HG03520 (cell line): Measurements from ENCODE around the gene WDSUB1.

ENCODE experiments used
- ATAC-seq: cut with Tn5 transposase; IDR thresholded peaks from one replicate; pipeline ENCODE4 v1.9.1; 2021; ENCODE audit warnings: mild to moderate bottlenecking, moderate library complexity; ENCODE audit not compliant: unreplicated experiment

WDSUB1 gene, protein sequence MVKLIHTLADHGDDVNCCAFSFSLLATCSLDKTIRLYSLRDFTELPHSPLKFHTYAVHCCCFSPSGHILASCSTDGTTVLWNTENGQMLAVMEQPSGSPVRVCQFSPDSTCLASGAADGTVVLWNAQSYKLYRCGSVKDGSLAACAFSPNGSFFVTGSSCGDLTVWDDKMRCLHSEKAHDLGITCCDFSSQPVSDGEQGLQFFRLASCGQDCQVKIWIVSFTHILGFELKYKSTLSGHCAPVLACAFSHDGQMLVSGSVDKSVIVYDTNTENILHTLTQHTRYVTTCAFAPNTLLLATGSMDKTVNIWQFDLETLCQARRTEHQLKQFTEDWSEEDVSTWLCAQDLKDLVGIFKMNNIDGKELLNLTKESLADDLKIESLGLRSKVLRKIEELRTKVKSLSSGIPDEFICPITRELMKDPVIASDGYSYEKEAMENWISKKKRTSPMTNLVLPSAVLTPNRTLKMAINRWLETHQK

DNA sequence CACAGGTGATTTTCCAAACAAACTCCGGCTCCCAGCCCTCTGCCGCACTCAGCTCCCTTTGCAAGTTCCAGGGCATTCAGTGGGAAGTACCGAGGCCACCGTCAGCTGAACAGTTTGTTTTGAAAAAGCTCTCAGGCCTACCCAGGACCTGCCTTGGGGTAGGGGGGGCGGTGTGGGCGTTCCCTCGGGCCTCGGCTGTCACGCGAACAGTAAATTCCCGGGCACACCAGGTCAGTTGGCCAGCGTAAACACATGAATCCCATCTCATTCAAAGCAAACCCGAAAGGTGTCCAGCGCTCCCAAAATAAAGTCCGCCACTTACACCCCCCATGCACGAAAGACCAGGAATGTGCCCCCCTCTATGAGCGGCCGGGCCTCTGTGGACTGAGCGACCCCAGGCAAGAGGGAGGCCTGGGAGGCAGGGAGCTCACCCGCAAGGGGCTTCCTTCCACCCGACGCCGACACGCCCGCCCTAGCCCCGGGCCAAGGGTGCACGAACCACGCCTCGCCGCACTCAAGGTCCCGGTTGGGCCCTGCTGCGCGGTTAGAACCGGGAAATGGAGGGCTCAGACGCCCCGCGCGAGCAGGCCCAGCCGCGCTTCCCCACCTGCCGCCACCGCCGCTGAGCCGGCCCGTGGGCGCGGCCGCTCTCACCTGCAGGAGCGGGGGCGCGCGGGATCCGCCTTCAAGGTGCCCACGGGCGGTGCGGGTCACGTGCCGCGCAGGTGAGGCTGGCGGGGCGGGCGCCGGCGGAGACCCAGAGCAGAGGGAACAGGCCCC, at the start of gene WDSUB1:
Gene WDSUB1, minus strand, starts transcription at position 775 of the 780 bp plus-strand sequence. CDS start 3,634 bp downstream, outside the sequence.
- no peak for ATAC-seq

DNA sequence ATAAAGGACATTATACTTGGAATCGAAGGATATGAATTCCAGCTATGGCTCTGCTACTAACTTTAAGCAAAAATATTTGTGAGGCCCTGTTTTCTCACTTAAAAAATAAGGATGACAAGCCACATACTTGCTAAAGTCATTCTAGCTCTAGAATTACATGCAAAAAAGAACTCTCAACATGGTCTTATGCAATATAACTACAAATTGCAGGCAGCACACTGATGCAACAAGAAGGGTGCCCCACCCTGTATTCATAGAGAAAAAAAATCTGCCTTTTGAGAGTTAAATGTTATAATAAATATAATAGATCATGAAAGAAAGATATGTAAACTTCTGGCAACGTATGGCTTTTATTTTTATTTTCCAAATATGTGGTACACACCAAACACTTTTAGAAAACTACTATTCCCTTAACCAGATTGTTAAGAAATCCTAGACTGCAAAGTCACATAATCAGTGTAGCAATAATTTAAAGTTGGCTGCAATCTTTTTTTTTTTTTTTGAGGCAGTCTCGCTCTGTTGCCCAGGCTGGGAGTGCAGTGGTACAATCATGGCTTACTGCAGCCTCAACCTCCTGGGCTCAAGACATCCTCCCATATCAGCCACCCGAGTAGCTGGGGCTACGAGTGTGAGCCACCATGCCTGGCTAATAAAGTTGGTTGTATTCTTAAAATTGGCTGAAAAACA, 40.2 kb upstream of the WDSUB1 start:
- no peak for ATAC-seq

DNA sequence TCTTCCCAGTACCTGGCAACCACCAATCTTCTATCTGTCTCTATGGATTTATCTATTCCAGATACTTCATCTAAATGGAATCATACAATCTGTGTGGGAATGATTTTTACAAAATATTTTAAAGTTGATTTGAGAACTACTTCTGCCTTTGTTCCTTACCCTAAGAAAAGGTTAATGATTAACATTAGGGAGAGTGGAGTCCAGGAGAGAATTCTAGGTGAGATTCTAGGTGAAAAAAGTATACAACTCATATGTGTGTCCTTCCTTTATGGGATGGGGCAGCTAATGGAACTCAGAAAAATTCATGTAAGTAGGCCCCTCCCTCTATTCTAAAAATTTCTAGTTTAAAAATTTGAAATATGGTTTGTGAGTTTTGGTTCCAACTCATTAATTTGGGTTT, 35.9 kb upstream of the WDSUB1 start:
- no peak for ATAC-seq

DNA sequence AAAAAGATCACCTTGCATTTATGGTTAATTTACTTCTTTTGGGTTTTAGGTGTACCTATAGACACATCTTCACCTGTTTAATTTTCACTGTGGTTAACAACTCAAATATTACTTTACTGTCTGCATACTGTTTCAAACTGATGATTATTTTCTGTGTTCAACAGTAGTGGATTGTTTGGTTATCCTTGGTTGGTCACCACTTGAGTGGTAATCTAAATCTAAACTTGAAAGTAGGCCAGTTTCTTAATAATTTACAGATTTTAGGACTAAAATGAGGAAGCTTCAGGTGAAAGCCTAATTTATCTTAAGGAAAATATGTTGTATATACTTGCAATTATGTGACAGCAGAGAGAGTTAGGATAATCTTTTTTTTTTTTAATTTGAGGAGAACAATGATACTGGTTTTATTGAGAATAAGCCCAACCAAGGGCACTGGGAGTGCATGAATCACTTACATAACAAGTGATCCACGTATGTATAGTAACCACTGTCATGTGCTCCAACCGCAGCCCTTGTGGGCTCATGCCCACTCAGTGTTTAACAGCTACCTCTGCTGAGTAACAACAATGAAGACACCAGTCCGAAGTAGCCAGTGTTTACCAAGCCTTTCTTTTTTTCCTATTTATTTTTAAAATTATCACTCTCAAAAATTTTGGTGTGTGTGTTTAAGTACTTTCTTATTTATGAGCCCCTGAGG, 31.0 kb upstream of the WDSUB1 start:
- no peak for ATAC-seq

DNA sequence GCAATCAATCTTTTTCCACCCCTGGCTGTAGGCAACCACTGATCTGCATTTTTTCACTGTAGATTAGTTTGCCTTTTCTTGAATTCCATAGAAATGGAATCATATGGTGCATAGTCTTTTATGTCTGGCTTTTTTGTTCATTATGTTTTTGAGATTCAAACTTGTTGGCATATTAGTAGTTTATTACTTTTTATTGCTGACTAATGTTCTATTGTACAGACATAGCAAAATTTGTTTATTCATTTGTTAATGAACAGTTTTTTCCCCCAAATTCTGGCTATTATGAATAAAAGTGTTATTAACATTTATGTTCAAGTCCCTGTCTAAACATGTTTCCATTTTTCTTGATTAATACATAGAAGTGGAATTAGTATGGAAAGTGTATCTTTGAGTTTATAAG, 21.4 kb upstream of the WDSUB1 start:
- no peak for ATAC-seq

DNA sequence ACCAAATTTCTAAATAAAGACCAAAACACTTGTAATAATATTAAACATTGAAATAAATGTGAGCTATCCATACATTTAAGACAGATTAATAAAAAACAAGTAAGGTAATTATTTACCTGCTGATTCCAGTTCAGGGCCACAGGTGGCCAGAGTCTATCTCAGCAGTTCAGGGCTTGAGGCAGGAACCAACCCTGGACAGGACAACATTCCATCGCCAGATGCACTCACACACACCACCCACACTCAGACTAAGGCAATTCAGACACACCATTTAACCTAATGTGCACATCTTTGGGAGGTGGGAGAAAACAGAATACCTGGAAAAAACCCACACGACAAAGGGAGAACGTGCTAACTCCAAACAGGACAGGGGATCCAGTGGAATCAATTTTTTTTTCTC, 14.1 kb upstream of the WDSUB1 start:
- no peak for ATAC-seq

DNA sequence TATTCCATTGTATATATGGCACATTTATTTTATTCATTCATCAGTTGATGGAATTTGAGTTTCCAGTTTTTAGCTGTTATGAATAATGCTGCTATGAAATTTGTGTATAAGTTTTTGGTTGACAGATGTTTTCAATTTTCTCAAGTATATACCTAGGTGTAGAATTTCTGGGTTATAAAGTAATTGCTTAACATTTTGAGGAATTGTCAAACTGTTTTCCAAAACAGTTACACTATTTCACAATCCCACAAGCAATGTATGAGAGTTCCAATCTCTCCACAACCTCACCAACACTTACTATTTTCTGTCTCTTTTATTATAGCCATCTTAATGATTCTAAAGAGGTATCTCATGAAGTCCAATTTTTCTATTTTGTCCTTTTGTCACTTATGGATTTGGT, 12.5 kb upstream of the WDSUB1 start:
- no peak for ATAC-seq

DNA sequence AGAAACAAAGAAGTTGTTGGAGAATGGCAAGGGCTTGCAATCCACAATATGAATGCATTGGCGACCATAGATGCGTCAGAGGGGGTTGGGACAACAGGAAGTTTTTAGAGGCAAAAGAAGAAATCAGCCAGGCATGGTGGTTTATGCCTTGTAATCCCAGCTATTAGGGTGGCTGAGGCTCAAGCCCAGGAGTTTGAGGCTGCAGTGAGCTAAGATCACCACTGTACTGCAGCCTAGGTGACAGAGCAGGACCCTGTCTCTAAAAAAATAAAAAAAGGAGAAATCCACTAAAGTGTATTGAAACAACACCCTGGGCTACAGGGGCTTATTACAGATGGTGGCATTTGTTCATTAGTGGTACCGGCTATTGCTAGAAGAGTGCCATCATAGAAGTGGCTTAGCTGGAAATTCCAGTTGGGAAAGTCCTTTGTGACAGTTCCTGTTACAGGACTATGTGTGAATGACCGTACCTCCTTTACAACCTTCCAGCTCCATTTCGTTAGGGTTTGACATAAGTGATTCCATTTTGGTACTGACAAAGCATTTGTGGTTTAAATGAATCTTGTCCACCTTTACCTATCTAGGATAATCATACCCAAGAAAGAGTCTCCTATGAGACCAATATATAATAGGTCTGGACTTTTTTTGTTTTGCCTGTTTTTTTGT, 10.7 kb upstream of the WDSUB1 start:
- no peak for ATAC-seq

DNA sequence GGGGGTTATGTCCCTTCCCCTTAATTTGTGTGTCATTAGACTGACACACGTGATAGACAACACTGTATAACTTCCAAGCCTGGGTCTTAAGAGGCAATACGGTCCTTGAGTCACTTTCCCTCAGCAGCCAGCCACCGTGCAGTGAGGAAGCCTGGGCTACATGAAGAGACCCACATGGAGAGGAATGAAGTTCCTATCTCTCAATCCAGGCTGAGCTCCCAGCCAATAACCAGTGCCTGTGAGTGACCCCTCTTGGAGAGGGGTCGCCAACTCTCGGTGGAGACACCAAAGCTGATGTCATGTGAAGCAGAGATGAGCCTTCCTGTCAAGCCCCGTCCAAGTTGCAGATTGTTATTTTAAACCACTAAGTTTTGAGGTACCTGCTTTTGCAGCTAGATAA, 5.7 kb upstream of the WDSUB1 start:
- ATAC-seq, result no peak

DNA sequence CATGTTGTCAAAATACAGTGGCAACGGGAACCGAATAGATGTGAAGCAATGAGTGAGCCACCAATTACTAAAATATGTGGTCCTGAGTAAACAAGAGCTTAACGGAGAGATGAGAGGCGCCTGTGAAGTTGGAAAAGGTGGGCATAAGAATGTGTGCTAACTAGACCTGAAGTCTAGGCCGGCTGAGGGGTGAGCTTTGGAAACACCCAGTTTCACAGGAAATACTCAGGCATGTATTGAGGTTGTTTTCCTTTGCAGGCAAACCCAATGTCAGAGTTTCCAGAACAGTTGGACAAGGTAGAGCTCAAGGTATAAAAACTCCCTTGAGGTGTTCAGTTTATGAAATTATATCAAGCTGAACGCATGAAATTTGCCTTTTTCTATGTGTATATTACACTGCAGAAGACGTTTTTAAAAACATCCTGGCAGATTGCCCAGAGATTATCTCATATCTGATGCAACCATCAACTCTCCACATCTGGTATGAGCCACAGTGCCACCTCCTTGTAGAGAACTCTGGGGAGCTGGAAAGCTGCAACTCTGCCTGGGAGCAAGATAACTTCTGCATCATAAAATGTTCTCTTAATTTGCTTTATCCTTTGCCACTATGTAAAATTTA, 3.9 kb upstream of the WDSUB1 start:
- ATAC-seq, result no peak

DNA sequence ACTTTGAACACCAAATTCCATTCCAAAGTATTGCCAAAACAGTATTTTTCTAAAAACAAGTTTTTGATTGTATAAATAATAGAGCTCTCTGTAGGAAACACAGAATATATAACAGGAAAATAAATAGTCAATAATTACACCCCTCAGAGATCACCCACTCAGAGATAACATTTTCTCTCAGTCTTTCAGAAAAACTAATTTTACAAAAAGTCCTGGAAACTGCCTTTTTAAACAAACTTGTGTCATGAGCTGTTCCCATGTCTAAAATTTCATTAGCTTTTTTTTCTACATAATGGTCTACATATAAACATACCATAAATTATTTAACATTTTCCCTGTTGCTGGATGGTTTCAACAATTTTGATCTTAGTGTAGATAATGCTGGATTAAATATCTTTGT, 1.2 kb upstream of the WDSUB1 start:
- no peak for ATAC-seq

DNA sequence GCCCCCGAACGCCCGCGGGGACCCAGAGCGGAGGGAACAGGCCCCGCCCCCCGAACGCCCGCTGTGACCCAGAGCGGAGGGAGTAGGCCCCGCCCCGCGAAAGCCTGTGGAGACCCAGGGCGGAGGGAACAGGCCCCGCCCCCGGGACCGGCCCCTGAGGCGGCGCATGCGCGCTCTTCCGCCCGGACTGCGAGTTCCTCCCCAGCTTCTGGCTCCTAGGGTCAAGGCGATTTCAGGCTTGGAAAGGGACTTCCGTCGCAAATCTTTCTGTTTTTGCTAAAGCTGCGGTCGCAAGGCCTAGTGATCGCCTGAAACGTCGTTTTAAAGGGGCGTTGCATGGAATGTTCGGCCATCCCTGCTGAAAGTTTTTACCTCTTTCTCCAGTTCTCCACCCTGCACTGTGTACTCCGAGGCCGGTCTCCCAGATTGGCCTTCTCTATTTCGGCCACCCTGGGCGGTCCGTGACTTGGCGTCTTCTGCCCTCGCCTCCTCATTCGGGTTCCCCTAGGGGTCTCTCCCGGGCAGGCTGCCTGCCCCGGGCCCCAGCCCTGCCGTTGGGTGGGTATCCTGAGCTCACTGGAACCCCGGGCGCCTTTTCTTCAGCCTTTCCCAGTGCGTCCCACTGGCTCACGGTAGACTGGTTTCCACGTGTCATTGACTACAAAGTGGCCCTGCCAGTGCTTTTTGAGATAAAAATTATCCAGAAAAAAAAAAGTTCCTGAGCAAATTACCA, 372 bp upstream of the WDSUB1 start:
- peak; percentile 90 for ATAC-seq

DNA sequence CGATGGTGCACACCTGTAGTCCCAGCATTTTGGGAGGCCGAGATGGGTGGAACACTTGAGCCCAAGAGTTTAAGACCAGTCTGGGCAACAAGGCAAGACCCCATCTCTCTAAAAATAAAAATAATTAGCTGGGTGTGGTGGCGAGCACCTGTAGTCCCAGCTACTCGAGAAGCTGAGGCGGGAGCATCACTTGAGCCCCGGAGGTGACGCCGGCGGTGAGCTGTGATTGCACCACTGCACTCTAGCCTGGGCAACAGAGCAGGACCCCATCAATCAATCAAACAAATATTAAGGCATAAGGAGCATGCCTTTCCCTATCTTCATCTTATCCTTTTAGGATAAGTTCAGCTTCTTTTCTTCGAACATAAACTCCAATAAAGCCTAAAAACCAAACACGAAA, 1.1 kb downstream of the WDSUB1 start:
- ATAC-seq, result no peak

DNA sequence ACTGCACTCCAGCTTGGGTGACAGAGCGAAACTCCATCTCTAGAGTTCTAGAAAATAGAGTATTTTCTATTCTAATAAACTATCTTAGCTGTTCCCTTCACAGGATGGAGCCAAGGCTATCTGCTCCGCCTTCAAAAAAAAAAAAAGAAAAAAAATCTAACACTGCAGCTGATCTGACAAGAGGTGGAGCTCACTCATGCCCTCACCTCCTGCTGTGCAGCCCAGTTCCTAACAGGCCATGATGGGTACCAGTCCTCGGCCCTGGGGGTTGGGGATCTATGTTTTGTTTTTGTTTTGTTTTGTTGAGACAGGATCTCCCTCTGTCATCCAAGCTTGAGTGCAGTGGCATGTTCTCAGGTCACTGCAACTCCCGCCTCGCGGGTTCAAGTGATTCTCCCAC, 3.0 kb downstream of the WDSUB1 start:
- no peak for ATAC-seq

DNA sequence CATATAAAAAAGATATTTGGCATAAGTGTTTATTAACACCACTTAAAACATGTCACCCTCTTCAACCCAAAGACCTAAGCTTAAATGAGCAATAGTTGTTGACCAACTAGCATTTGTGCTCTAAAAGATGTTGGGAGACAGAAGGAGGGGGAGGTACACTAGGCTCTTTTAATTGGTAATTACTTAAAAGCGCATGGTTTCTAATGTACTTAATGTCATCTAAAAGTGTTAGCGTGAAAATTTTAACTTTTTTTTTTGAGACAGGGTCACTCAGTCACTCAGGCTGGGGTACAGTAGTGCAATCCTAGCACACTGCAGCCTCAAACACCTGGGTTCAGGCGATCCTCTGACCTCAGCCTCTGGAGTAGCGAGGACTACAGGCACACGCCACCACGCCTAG, 5.5 kb downstream of the WDSUB1 start:
- ATAC-seq, result no peak

DNA sequence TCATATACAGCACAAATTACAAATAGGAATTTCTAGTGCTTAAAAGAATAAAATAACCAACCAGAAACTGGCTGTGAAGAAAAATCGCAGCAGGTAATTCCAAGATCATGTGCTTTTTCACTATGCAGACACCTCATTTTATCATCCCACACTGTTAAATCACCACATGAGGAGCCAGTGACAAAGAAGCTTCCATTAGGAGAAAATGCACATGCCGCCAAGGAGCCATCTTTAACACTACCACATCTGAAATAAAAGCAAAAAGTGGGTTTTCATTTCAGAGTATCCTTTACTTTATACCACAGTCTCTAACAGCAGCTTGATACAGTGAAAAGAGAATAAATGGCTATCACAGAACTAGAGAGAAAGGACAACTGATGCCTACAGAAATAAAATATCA, 6.8 kb downstream of the WDSUB1 start:
- ATAC-seq, result no peak

DNA sequence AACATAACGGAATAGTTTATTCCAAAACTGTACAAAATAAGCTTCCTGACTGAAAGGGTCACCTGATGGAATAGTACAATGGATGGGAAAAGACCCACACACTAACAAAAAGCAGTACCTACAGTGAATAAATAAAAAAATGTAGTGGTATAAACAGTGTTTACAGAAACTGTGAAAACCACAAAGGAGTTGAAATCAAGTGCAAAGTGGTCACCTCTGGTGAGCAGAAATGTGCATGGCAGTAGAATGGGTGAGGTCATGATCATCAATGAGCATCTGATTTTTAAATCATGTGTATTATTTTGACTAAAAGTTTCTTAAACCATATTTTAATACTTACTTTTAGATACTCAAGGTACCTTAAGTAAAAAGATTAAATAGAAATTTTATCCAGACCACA, 11.4 kb downstream of the WDSUB1 start:
- ATAC-seq, result no peak

DNA sequence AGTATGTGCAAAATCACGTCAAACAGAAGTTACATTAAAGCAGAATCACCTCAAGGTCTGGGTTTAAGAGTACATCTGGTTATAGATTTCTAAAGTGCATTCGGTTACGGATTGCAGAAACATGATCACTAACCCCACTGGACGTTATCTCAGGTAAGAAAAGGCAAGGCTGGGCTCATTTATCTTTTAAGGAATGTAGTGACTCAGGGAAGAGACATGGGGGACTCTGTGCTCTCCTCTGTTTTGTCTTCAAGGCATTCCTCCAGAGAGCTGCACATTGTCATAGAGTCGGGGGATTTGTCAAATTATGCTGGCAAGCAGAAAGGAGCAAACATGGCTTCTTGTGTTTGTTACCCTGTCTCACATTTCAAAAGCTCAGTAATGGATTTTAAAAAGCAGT, 14.3 kb downstream of the WDSUB1 start:
- no peak for ATAC-seq

DNA sequence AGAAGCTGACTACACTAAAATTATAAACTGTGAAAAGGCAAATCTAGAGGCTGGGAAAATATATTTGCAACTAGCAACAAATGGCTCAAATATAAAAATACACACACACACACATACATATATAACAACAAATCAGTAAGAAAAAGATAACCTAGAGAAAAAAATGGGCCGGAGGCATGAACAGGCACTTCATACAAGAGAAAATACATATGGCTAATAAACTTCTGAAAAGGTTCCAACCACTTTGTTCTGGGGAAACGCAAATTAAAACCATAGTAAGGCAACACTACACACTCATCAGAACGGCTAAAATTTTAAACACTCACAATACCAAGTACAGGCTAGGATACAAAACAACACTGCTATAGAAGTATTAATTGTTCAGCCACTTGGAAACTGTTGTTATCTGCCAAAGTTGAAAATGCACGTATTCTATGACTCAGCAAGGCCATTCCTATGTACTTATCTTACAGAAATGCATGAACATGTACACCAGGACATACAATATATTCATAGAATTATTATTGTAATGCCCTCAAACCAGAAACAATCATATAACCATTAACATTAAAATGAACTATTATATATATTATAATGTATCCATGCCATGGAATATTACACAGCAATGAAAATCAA, 15.6 kb downstream of the WDSUB1 start:
- no peak for ATAC-seq
